ENCODE measurements around the gene POLR3E.

POLR3E gene, protein sequence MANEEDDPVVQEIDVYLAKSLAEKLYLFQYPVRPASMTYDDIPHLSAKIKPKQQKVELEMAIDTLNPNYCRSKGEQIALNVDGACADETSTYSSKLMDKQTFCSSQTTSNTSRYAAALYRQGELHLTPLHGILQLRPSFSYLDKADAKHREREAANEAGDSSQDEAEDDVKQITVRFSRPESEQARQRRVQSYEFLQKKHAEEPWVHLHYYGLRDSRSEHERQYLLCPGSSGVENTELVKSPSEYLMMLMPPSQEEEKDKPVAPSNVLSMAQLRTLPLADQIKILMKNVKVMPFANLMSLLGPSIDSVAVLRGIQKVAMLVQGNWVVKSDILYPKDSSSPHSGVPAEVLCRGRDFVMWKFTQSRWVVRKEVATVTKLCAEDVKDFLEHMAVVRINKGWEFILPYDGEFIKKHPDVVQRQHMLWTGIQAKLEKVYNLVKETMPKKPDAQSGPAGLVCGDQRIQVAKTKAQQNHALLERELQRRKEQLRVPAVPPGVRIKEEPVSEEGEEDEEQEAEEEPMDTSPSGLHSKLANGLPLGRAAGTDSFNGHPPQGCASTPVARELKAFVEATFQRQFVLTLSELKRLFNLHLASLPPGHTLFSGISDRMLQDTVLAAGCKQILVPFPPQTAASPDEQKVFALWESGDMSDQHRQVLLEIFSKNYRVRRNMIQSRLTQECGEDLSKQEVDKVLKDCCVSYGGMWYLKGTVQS

DNA sequence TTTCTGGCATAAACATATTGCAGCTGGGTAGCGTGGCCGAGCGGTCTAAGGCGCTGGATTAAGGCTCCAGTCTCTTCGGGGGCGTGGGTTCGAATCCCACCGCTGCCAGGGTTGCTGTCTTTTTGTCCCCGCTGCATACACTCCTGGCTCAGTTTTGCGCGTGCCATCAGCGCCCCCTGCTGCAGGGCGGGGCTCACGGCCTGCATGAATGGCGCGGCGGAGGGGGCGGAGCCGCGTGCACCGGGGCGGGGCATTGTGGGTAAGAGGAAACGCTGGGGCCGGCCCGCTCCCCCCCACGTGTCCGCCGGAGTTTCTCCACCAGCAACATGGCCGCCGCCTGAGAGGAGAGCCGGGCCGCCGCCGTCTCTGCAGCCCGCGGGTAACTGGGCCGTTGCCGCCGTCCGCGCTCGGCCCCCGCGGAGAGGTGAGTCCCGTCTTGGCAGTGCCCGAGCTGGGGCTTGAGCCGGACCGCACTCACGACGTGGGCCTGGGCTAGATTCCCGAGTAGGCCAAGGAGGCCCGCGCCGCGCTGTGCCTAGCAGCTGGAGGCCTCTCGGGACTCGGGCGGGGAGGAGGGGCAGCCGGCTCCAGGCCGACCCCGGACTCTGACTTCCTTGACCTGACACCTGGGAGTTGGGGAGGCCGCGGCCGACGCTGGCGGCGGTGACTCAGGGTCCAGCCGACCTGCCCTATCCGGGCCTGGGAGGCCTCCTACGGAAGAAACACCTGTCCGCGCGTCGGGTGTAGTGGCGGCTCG is at the start of gene POLR3E:
TSS of gene POLR3E (plus strand) at position 296 of the 757 bp plus-strand sequence. CDS start 5,560 bp downstream, outside the sequence.
- in situ Hi-C loops (cut with HindIII; ENCODE audit: low sequenced_read_pairs): no loop called here

DNA sequence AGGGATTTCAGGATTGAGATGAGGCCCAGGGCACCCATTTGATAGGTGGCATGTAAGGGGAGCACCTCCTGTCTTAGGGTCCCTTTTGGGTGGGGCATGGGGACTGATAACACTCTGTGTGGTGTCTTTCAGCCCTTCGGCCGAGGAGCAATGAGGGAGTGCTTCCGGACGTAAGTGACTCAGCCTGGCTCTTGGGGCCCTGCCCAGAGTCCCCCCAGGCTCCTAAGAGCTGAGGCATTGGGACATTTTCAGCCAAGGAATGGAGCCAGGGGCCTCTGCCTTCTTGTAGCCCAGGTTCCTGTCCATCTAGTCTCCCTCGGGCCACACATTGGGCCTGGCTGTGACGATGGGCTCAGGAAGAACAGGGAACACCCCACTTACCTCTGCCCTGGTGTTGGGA is 46.7 kb upstream of the POLR3E start:
- in situ Hi-C loops (cut with HindIII; ENCODE audit: low sequenced_read_pairs): no loop called here

DNA sequence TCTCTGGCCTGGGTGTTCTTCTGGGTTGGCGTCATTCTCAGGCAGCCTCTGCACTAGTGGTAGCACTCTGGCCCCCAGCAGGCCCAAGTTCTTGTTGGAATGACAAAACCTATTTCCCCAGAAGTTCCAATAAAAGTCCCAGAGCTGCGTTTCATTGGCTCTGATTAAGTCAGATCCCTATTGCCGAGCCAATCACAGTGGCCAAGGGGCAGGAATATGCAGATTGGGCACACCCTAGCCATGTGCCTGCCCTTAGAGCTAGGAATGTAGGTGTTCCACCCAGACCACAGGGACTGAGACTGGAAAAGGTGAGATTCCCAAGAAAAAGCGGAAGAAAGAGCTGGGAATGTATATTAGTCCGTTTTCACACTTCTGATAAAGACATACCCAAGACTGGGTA is 44.9 kb upstream of the POLR3E start:
- in situ Hi-C loops (cut with HindIII; ENCODE audit: low sequenced_read_pairs): no loop called here

DNA sequence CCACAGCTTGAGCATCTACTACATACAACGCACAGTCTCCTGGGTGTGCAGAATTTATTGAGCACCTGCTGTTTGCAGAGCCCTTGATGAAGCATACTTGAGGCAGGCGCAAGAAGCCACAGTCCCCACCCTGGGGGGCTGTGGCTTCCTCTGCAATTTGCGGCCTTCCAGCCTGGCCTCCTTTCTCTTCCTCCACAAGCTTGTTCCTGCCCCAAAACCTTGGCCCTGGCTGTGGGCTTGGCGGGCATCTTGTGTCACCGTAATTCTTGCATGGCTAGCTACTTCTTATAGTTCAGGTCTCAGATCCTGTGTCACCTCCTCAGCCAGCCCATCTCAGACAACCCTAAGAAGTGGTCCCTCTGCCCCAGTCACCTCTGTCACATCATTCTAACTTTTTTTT is 43.9 kb upstream of the POLR3E start:
- in situ Hi-C loops (cut with HindIII; ENCODE audit: low sequenced_read_pairs): no loop called here

DNA sequence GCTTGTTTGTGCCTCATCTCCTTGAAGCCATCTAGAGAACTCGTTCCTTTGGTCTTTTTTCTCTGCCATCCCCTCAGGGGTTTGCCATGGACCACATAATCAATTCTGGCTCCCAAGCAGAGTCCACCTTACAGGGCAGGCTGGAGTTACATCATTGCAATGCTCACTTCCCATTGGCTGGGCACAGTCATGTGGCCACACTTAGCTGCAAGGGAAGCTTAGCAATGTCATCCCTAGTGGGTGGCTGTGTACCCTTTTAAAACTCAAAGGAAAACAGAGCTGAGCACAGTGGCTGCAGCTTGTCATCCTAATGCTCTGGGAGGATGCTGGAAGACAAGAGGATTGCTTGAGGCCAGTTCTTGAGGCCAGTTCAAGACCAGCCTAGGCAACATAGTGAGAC is 41.9 kb upstream of the POLR3E start:
- in situ Hi-C loops (cut with HindIII; ENCODE audit: low sequenced_read_pairs): no loop called here

DNA sequence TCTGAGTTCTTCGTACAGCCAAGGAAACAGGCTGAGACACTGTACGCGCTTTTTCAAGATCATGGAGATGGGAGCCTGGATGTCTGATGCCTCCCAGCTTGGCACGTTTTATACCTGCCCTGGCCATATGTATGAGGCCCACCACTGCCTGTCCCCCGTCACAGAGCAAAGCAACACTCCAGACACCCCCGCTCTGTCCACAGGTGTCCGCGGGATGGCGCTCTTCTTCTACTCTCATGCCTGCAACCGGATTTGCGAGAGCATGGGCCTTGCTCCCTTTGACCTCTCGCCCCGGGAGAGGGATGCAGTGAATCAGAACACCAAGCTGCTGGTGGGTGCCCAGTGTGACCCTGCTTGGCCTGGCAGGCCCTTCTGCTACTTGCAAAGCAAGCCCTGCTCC is 39.8 kb upstream of the POLR3E start:
- in situ Hi-C loops (cut with HindIII; ENCODE audit: low sequenced_read_pairs): no loop called here

DNA sequence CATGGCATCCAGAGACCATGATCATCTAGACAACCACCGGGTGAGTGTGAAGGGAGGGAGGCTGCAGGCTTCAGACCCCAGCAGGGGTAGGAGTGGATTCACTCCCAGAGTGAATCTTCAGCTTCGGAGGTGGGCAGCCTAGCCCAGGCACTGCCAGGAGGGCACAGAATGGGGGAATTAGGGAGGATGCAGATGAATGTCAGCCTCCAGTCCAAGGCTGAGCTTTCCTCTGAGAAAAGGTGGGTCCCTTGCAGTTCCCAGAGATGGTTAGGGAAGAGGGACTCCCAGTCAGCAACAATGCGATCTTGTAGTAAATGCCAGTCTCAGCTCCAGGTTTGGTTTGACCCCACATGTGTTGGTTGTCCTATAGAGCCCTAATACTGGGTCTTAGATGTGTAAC is 36.7 kb upstream of the POLR3E start:
- in situ Hi-C loops (cut with HindIII; ENCODE audit: low sequenced_read_pairs): loop anchor here (5.0 kb wide), 1 partner anchor 63 kb away; no protein-coding TSS in a partner anchor

DNA sequence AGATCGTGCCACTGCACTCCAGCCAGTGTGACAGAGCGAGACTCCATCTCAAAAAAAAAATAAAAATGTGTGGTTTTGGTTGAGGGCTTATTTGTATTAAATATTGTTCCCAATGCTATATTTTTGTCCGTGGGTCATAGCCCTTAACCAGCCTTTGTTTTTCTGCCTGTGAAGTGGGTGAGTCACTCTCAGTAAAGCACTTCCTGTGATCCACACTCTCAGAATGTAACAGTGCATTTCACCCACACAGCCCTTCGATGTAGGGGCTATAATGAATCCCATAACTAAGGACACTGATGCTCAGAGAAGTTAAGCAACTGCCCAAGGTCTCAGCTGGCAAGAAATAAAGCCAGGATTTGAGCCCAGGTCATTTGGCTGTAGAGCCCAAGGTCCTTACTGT is 34.7 kb upstream of the POLR3E start:
- in situ Hi-C loops (cut with HindIII; ENCODE audit: low sequenced_read_pairs): loop anchor here (5.0 kb wide), 1 partner anchor 65 kb away; no protein-coding TSS in a partner anchor

DNA sequence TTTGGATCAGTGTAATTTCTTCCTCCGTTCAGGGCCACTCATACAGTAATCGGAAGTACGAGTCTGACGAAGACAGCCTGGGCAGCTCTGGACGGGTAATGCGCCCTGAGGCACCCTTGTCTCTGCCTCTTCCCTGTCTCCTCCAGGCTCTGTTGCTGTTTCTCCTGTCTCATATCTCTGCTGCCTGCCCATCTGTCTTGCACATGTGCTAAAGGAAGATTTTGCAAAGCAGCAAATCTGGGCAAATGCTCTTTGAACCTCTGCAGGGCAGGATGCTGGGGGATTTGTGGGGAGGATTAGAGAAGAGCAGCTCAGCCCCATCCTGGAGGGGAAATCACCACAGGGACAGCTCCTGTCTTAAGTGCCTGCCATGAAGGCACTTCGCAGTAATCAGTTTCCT is 32.4 kb upstream of the POLR3E start:
- in situ Hi-C loops (cut with HindIII; ENCODE audit: low sequenced_read_pairs): loop anchor here (5.0 kb wide), 1 partner anchor 67 kb away; no protein-coding TSS in a partner anchor

DNA sequence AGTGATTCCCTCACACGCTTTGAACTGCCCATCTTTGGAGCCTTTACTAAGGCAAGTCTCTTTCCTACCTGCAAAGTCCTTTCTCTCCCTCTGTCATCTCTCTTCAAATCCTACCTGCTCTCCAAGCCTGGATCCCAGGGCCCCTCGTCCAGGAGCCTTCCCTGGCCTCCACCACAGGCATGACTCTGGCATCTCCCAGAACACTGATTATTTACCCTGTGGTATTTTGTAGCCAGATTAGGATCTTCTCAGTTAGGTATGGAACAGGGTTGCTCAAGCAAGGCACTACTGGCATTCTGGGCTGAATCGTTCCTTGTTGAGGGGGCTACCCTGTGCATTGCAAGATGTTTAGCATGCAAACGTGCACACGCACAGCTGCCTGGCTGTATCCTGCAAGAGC is 31.9 kb upstream of the POLR3E start:
- in situ Hi-C loops (cut with HindIII; ENCODE audit: low sequenced_read_pairs): no loop called here

DNA sequence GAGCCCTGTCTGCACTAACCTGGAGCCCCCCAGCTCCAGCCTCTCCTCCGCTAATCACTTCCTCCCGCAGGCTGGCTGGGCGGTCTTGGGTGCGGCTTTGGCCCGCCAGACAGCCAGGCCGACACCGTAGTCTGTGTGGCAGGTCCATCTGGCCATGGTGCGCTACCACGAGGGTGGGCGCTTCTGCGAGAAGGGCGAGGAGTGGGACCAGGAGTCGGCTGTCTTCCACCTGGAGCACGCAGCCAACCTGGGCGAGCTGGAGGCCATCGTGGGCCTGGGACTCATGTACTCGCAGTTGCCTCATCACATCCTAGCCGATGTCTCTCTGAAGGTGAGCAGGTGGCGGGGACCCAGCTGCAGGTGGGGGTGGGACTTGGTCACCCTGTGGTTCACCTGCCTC is 30.7 kb upstream of the POLR3E start:
- in situ Hi-C loops (cut with HindIII; ENCODE audit: low sequenced_read_pairs): no loop called here

DNA sequence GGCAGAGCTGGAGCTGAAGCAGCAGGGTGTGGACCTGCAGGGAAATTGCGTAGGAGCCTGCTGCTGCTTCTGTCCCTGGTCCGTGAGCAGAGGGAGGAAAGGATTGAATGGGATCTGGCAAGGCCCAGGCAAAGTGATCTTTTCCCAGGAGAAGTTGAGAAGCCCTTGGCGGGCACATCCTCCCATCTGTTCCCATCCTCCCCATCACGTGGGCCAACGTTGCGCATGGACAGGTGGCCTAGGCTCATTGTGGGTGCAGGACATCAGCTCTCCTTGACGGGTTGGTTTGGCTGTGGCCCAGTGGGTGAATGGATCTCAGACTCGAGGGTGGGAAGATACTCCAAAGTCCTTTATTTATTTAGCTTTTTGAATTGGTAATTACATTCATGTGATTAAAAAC is 29.4 kb upstream of the POLR3E start:
- in situ Hi-C loops (cut with HindIII; ENCODE audit: low sequenced_read_pairs): no loop called here

DNA sequence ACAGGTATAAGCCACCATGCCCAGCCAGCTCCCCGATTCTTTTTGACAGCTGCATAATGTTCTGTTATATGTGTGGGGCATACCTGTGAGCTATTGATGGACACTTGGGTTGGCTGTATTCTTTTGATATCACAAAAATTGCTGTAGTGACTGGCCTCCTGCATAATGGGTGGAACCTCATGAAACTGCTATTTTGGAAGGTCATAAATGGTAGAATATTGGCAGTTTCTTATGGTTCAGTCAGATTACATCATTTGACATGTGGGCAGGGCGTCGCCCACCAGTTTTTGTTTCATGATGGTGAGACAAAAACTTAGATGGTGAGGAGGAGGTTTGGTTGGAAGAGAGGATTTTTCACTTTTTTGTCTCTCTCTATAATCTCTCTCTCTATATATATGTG is 26.7 kb upstream of the POLR3E start:
- in situ Hi-C loops (cut with HindIII; ENCODE audit: low sequenced_read_pairs): no loop called here

DNA sequence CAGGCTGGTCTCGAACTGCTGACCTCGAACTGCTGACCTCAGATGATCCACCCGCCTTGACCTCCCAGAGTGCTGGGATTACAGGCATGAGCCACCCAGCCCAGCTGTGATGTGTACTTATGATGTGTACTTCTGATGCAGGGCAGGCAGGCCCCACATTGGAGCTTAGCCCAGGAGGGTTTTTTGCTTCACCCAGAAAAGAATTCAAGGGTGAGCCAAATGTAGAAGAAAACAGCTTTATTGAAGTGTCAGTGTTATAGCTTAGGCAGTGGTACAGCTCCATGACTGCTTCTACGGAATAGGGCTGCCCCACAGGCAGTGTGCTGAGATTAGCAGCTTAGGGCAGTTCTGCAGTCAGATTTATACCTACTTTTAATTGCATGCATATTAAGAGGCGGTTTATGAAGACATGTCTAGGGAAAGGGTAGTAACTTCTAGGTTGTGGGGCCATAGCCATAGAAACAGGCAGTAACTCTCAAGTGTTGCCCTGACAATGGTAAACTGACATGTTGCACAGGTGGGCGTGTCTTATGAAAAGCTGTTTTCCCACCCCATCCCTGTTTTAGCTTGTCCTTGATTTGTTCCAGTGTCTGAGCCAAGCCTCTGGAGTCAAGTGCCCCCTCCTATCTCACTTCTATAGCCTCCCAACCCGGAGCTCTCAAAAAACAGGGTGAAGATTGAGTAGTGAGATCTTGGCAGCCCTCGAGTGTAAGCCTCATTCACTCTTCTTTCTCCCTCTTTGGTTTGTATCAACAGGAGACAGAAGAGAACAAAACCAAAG is 24.1 kb upstream of the POLR3E start:
- in situ Hi-C loops (cut with HindIII; ENCODE audit: low sequenced_read_pairs): no loop called here

DNA sequence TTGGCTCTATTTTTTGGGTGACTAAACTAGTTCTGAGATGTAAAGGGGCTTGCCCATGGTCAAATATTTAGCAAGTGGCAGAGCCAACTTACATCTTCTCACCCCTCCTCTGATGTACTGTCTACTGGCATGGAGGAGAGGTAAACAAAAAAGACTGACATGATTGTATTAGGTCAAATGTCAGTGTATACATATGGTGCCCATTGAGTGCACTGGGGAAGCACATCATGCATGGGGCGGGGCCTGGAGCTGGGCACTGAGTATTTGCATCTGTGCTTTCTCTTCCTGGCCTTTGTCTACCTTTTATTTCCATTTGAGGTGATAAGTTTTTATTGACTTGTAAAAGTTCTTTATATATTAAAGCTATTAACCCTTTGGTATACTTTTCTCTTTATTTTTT is 22.3 kb upstream of the POLR3E start:
- in situ Hi-C loops (cut with HindIII; ENCODE audit: low sequenced_read_pairs): no loop called here

DNA sequence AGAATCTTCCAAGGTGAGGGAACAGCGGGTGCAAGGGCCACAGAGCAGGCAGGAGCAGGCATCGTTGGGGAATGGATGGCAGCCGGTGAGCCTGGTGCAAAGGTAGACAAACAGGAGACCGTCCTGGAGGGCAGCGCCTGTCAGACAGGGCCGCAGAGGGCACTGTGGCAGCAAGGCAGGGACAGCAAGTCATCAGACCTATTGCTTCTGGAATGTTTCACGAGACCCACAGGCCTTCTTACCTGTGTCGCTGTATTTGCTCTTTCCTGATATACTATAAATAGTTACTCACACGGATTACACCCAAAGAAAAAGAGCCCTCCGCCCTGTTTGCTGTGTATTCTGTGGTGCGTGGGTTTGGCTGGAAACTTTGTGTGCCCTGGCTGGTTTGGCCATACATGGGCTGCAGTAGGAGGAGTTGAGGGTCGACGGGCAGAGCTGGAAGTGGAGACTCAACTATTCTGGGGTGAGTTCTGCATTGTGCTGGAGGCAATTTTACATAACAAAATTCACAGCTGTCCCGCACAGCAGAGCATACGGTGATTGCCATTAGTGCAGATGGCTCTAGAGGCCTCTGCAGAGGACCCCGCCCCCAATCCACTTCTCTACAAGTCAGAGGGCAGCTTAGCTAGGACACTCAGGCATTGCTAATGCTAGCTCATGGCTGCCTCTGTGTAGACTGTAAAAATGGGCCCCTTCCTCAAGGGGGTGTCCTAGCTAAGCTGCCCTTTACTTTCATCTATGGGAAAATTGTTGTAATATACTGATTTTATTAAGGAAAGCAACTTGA is 18.6 kb upstream of the POLR3E start:
- in situ Hi-C loops (cut with HindIII; ENCODE audit: low sequenced_read_pairs): no loop called here

DNA sequence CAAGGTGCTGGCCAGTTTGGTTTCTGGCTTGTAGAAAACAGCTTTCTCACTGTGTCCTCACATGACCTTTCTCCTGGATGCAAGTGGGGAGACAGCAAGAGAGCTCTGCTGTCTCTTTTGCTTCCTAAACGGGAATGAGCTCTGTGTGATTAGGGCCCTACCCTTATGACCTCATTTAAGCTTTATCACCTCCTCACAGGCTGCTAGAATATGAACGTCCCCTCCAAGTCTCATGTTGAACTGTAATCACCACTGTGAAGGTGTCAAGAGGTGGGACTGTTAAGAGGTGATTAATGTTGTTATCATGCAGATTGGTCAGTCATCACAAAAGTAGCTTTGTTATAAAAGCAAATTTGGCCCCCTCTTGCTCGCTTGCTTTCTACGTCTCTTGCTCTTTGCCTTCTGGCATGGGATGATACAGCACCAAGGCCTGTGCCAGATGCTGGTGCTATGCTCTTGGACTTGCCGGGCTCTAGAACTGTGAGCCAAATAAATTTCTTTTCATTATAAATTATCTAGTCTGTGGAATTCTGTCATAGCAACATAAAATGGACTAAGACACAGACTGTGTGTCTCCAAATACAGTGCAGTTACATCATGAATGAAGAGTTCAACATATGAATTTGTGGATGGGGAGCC is 14.8 kb upstream of the POLR3E start:
- in situ Hi-C loops (cut with HindIII; ENCODE audit: low sequenced_read_pairs): loop anchor here (10.0 kb wide), 1 partner anchor 188 kb away; the partner anchor contains the start of gene VWA3A

DNA sequence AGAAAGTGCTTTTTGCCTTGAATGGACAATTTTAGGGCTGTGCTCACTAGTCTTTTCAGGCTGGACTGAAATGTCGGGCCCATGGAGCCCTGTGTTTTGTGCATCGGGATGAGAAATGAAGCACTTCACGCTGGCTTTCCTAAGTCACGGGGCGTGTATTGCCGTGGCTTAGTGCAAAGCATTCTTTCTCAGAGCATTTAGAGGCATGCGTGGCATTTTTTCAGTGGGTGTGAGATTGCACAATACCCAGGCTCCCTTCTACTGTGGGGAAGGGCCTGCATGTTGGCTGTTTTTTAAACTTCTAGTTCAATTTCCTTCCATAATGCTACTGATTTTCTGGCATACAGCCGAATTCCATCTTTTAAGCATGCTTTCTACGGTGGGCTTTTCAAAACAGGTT is 12.6 kb upstream of the POLR3E start:
- in situ Hi-C loops (cut with HindIII; ENCODE audit: low sequenced_read_pairs): loop anchor here (10.0 kb wide), 1 partner anchor 190 kb away; the partner anchor contains the start of gene VWA3A

DNA sequence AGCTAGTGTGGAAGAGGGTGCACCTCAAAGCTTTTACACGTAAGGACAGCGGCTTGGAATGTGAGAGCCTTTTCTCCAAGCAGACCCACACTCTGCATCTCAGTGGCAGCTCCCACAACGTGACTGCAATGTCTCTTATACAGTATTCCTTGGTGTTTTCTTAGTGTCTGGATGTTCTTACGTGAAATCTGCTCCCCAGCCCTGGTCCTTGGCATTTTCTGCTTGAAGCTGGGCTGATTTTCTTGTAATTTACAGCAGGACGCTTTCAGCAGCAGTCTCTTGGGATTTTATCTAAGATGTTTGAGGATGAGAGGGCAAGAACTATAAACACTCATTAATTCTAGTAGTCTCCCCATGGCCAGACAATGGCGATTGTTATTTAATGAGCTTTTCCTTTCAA is 12.1 kb upstream of the POLR3E start:
- in situ Hi-C loops (cut with HindIII; ENCODE audit: low sequenced_read_pairs): loop anchor here (10.0 kb wide), 1 partner anchor 190 kb away; the partner anchor contains the start of gene VWA3A

Data from endothelial cell of hepatic sinusoid (primary cell).